IMR-90 (cell line): Measurements from ENCODE around the gene CFD. TPM values are rescaled to one million over a fixed set of nuclear protein-coding genes. Genes with fewer than 3 reads are reported as not detected.

ENCODE experiments used
- ATAC-seq: fragments of 200-7000 bp; cut with Tn5 transposase; 2 replicates; pipeline ENCODE4 v1.9.1; 2020; ENCODE audit warnings: low read depth, mild to moderate bottlenecking, moderate library complexity
- BruUV-seq: library from RNA; stranded (reverse); fragments of 400-500 nt; replicated peaks from 2 replicates; lab custom pipeline; 2021; lab: Mats Ljungman, UMichigan
- CTCF ChIA-PET: fragments of 300-600 bp; formaldehyde crosslinking; extraction: SDS; loops from one replicate; lab custom pipeline; 2021; ENCODE audit warnings: antibody characterized with exemption; lab: Yijun Ruan, JAX
- POLR2A ChIA-PET: fragments of 300-600 bp; sonication (Branson Sonifier 250); formaldehyde crosslinking; loops from one replicate; lab custom pipeline; 2022; ENCODE audit warnings: antibody characterized with exemption; ENCODE audit not compliant: unreplicated experiment; lab: Charles Lee
- DNase-seq: peaks from one replicate; pipeline ENCODE4 v3.0.0; 2013
- H2AFZ ChIP-seq: replicated peaks from 2 replicates; pipeline ENCODE3; 2013; ENCODE audit warnings: low read length, mild to moderate bottlenecking; ENCODE audit not compliant: poor library complexity
- H2AK5ac ChIP-seq: 2 replicates; pipeline ENCODE4 v1.6.1; 2013; ENCODE audit warnings: low read depth, low read length, inconsistent platforms
- H2AK9ac ChIP-seq: replicated peaks from 2 replicates; pipeline ENCODE3; 2013; ENCODE audit warnings: mild to moderate bottlenecking, low read depth, low read length, moderate library complexity; ENCODE audit not compliant: poor library complexity
- H2BK120ac ChIP-seq: 2 replicates; pipeline ENCODE4 v1.6.1; 2013; ENCODE audit warnings: low read depth, low read length, inconsistent platforms
- H2BK15ac ChIP-seq: 3 replicates; pipeline ENCODE4 v1.6.1; 2013; ENCODE audit warnings: low read depth, low read length, inconsistent platforms
- H2BK20ac ChIP-seq: 2 replicates; pipeline ENCODE4 v1.6.1; 2013; ENCODE audit warnings: low read depth, mild to moderate bottlenecking, inconsistent platforms, low read length, moderate library complexity
- H2BK5ac ChIP-seq: 2 replicates; pipeline ENCODE4 v1.6.1; 2013; ENCODE audit warnings: mild to moderate bottlenecking, low read depth, low read length, inconsistent platforms; ENCODE audit not compliant: poor library complexity, severe bottlenecking
- H3K14ac ChIP-seq: replicated peaks from 2 replicates; pipeline ENCODE4 v1.6.1; 2013; ENCODE audit warnings: low read depth, low read length, inconsistent platforms
- H3K18ac ChIP-seq: 2 replicates; pipeline ENCODE4 v1.6.1; 2013; ENCODE audit warnings: low read depth, low read length, control low read depth
- H3K23ac ChIP-seq: 2 replicates; pipeline ENCODE4 v1.6.1; 2013; ENCODE audit warnings: low read depth, low read length, inconsistent platforms
- H3K27ac ChIP-seq: 2 replicates; pipeline ENCODE4 v1.5.1; 2013; ENCODE audit warnings: mild to moderate bottlenecking, control low read depth, low read length; ENCODE audit not compliant: insufficient read depth
- H3K27me3 ChIP-seq: 2 replicates; pipeline ENCODE4 v1.6.1; 2013; ENCODE audit warnings: low read length; ENCODE audit not compliant: control insufficient read depth, insufficient read depth
- H3K36me3 ChIP-seq: 2 replicates; pipeline ENCODE4 v1.6.1; 2013; ENCODE audit warnings: low read length, mixed read lengths; ENCODE audit not compliant: control insufficient read depth, insufficient read depth
- H3K4ac ChIP-seq: 2 replicates; pipeline ENCODE4 v1.6.1; 2013; ENCODE audit warnings: low read depth, low read length, inconsistent platforms
- H3K4me1 ChIP-seq: 2 replicates; pipeline ENCODE4 v1.6.1; 2013; ENCODE audit warnings: low read length, mixed read lengths; ENCODE audit not compliant: control insufficient read depth, insufficient read depth
- H3K4me2 ChIP-seq: 2 replicates; pipeline ENCODE4 v1.6.1; 2013; ENCODE audit warnings: low read depth, mild to moderate bottlenecking, control low read depth, low read length, moderate library complexity
- H3K4me3 ChIP-seq: 2 replicates; pipeline ENCODE4 v1.5.1; 2013; ENCODE audit warnings: low read depth, mild to moderate bottlenecking, control low read depth, low read length, moderate library complexity; ENCODE audit not compliant: insufficient read depth
- H3K56ac ChIP-seq: 2 replicates; pipeline ENCODE4 v1.6.1; 2013; ENCODE audit warnings: low read length, inconsistent platforms; ENCODE audit not compliant: insufficient read depth; ENCODE audit errors: extremely low read depth
- H3K79me1 ChIP-seq, 2 experiments: 2 replicates each; pipeline ENCODE4 v1.6.1; 2013; ENCODE audit warnings: low read length in 2 of 2, inconsistent platforms in 1 of 2, low read depth in 1 of 2
- H3K9ac ChIP-seq: 2 replicates; pipeline ENCODE4 v1.6.1; 2013; ENCODE audit warnings: low read depth, low read length, control low read depth
- H3K9me1 ChIP-seq: 2 replicates; pipeline ENCODE4 v1.6.1; 2013; ENCODE audit warnings: low read length, inconsistent platforms; ENCODE audit not compliant: insufficient read depth
- H3K9me3 ChIP-seq: 2 replicates; pipeline ENCODE4 v1.6.1; 2013; ENCODE audit warnings: low read length; ENCODE audit not compliant: control insufficient read depth, insufficient read depth
- H4K20me1 ChIP-seq: 2 replicates; pipeline ENCODE4 v1.6.1; 2013; ENCODE audit warnings: low read length, inconsistent platforms; ENCODE audit not compliant: insufficient read depth
- H4K5ac ChIP-seq: 2 replicates; pipeline ENCODE4 v1.6.1; 2013; ENCODE audit warnings: mild to moderate bottlenecking, low read depth, low read length, control low read depth
- H4K8ac ChIP-seq, 2 experiments: 2 replicates each; pipeline ENCODE4 v1.6.1; 2013; ENCODE audit warnings: low read depth in 2 of 2, low read length in 2 of 2, control low read depth in 1 of 2, inconsistent platforms in 1 of 2
- H4K91ac ChIP-seq: 2 replicates; pipeline ENCODE4 v1.6.1; 2013; ENCODE audit warnings: low read depth, low read length, inconsistent platforms; ENCODE audit not compliant: insufficient read depth
- FOS ChIP-seq: fragments of 150-350 bp; IDR thresholded peaks from 2 replicates; pipeline ENCODE4 v1.6.1; 2016; ENCODE audit warnings: low read depth, low read length
- WGBS, 2 experiments: methylation state at CpG; one replicate each; pipeline versions ENCODE4 v1.1.5 to v1.1.7; 2013; ENCODE audit warnings: missing lambda C conversion rate in 2 of 2; ENCODE audit not compliant: insufficient read length in 1 of 2; ENCODE audit errors: extremely low coverage in 2 of 2; 5-methylcytosine and 5-hydroxymethylcytosine counted together
- dilution Hi-C: fragments of 300-500 bp; cut with HindIII; formaldehyde crosslinking; loops from one replicate; pipeline ENCODE4 v1.14.3; 2018; ENCODE audit warnings: low sequenced_read_pairs; ENCODE audit not compliant: unreplicated experiment
- in situ Hi-C: fragments of 300-500 bp; cut with MboI; formaldehyde crosslinking; loops from 3 replicates; pipeline ENCODE4 v1.14.3; 2019; ENCODE audit warnings: low sequenced_read_pairs, inconsistent platforms, mixed read lengths
- intact Hi-C: fragments of 100-400 bp; cut with micrococcal nuclease; formaldehyde crosslinking; loops from 2 replicates; pipeline ENCODE4 v1.10.0; 2022
- polyA plus RNA-seq, 3 experiments: library from polyadenylated mRNA; depleted of rRNA; stranded (reverse); fragments of >200 nt; gene quantifications; 2 replicates each; pipeline ENCODE4 v1.2.3, GENCODE V29; 2012; ENCODE audit warnings: low replicate concordance in 1 of 3
- total RNA-seq: library from RNA; depleted of rRNA; stranded (reverse); fragments of >200 nt; gene quantifications from 2 replicates; pipeline ENCODE4 v1.2.3, GENCODE V29; 2012
- TF ChIP-seq, protein P1 (sequence below): fragments of 150-350 bp; IDR thresholded peaks from 2 replicates; pipeline ENCODE4 v1.6.1; 2017; ENCODE audit warnings: mild to moderate bottlenecking, antibody characterized with exemption, low read length, low read depth

Gene CFD
- total and polyA plus RNA-seq, 2 of the 4 experiments (the other 2 are of a cell fraction) = 1.4 to 2.8 TPM

DNA sequence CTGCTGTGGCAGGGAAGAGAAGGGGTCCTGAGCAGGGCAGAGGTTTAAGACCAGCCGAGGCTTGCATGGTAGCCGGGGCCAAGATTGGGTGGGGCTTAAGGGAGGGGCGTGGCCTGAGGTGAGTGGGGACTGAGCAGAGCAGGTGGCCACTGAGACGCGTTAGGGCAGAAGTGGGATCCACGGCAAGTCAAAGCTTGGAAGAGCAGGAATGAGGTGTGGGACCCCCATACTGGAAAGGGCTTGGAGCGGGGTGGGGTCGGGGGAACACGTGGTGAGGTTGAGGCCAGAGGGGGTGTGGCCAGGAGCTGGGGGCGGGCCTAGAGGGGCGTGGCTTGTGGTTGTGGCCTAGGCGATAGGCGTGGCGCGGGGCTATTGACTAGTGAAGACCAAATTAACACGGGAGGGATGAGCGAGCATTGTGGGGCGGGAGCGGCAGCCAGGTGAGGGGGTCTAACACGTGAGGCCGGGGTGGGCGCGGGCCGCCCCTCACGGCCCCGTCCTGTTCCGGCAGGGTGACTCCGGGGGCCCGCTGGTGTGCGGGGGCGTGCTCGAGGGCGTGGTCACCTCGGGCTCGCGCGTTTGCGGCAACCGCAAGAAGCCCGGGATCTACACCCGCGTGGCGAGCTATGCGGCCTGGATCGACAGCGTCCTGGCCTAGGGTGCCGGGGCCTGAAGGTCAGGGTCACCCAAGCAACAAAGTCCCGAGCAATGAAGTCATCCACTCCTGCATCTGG lies 3.3 kb downstream of the CFD start:
- no peak overlapping the region for H3K14ac ChIP-seq
- H3K27ac ChIP-seq = no peak overlapping the region
- H3K4ac ChIP-seq = no peak overlapping the region
- H2BK5ac ChIP-seq = no peak overlapping the region
- in situ Hi-C loops = no loop called here
- no peak overlapping the region for H4K5ac ChIP-seq
- TF ChIP-seq FOS = no peak
- TF ChIP-seq, protein P1, sequence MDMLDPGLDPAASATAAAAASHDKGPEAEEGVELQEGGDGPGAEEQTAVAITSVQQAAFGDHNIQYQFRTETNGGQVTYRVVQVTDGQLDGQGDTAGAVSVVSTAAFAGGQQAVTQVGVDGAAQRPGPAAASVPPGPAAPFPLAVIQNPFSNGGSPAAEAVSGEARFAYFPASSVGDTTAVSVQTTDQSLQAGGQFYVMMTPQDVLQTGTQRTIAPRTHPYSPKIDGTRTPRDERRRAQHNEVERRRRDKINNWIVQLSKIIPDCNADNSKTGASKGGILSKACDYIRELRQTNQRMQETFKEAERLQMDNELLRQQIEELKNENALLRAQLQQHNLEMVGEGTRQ = peak; percentile 52; the same call in 1 of the 2 replicates
- H2BK20ac ChIP-seq = no peak overlapping the region
- no peak overlapping the region for H4K8ac ChIP-seq
- BruUV-seq = no TSS peak
- H3K4me1 ChIP-seq = peaks cover 3% of the 10 kb centered on the region; the same call in 1 of the 2 replicates
- WGBS, 2 experiments = 20% methylated on average over 31 of the region's 48 CpGs; no CpG with 5 or more reads in 1 of the 2 experiments
- H3K23ac ChIP-seq = no peak overlapping the region
- no peak overlapping the region for H2BK120ac ChIP-seq
- POLR2A ChIA-PET = interaction anchor here (0.5 kb wide), 1 partner anchor 183 kb away, joined by 22 read pairs; no protein-coding TSS in a partner anchor
- dilution Hi-C loops = no loop called here
- H3K56ac ChIP-seq = no peak overlapping the region
- no peaks in the 10 kb centered on the region for H3K9me1 ChIP-seq
- H3K27me3 ChIP-seq = no peaks in the 10 kb centered on the region
- H4K20me1 ChIP-seq = no peaks in the 10 kb centered on the region; the same call in 1 of the 2 replicates
- intact Hi-C loops = loop anchor here (10.0 kb wide), 1 partner anchor 198 kb away; the partner anchor contains the start of gene RNF126
- H4K91ac ChIP-seq = no peak overlapping the region
- H3K36me3 ChIP-seq = peaks cover 5% of the 10 kb centered on the region
- H3K79me1 ChIP-seq = peaks cover 3 to 5% of the 10 kb centered on the region in 2 experiments; a peak in 2 of 4 replicates
- H3K18ac ChIP-seq = no peak overlapping the region
- 0 out of 2 replicates have a peak overlapping the region, but pooled peaks have one; percentile 43 for H2AK5ac ChIP-seq
- H3K4me3 ChIP-seq = no peak overlapping the region
- CTCF ChIA-PET = interaction anchor here (0.6 kb wide), 1 partner anchor 962 kb away, joined by 6 read pairs; no protein-coding TSS in a partner anchor
- ATAC-seq (peak; percentile 61), DNase-seq (peak; percentile 17)
- peak overlapping the region; percentile 78 for H2AK9ac ChIP-seq
- no peak overlapping the region for H3K4me2 ChIP-seq
- no peaks in the 10 kb centered on the region for H3K9me3 ChIP-seq
- H2AFZ ChIP-seq = peak overlapping the region; percentile 68
- no peak overlapping the region for H3K9ac ChIP-seq
- no peak overlapping the region for H2BK15ac ChIP-seq
